ENCODE measurements around the gene LSM14B.

GRCh38 chr20:62138912-62139311 is 16.6 kb downstream of the LSM14B start:
- no peak for TF ChIP-seq CTCF (IDR thresholded peaks at IDR 0.05; ENCODE audit: low read depth, low read length)
- no peak for TF ChIP-seq POLR2A (IDR thresholded peaks at IDR 0.05; ENCODE audit: extremely low read depth, insufficient read length)
